ENCODE measurements around the gene MCF2L.
"Not testable (repeated sequence)": the region's sequence is repeated elsewhere in the genome, so short reads cannot be mapped to it uniquely, and the experiment has no call there.

Gene MCF2L

DNA sequence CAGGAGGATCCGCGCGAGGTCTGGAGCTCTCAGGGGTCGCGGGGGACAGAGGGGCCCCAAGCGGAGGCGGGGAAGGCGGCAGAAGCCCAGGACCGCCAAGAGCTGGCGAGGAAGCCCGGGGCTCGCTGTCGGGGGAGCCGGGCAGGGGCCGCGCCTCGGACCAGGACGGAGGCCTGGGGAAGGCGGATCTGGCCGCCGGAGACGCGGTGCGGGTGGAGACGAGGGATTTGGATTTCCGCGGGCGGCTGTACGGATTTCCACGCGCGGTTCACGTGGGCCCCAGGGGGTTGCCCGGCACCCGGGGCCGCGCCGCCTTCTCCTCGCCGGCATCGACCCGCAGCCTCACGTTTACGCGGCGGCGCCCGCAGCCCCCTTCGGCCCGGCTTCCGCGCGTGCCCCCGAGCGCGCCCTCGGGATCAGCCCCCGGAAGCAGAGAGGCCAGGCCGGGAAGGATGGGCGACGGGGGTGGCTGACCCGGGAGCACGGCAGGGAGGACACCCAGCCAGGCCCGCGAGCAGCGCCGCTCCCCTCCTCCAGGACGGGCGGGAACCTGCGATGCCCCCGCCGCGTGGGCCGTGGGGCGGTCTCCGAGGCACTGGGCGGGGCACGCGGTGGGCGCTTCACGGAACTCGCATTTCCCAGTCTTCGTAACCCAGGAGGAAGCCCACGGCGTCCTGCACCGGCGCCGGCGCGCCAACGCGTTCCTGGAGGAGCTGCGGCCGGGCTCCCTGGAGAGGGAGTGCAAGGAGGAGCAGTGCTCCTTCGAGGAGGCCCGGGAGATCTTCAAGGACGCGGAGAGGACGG is 141.2 kb downstream of the MCF2L start:
- no peak overlapping the region for H3K4me3 ChIP-seq (ENCODE audit: low read depth, low read length)

DNA sequence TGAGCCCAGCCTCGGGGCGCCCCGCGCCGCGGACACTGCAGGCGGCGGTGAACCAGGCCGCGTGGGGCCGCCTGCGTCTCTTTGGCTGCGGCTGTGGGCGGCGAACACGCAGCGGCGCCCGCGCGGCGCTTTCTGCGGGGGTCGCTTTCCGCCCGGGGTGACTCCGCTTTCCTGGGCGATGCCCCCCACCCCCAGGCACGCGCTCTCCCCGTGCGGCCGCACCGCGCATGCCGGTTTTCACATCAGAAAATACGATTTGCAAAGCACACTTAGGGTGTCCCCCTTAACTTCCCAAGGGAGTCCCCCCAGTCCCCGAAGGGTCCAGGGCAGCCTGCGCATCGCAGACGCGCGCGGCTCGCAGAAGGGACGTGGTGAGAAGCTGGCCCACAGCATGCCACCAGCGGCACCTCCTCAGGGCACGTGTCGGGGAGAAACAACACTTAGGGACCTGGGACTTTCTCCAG is 141.9 kb downstream of the MCF2L start:
- H3K4me3 ChIP-seq (ENCODE audit: low read depth, low read length): no peak overlapping the region

DNA sequence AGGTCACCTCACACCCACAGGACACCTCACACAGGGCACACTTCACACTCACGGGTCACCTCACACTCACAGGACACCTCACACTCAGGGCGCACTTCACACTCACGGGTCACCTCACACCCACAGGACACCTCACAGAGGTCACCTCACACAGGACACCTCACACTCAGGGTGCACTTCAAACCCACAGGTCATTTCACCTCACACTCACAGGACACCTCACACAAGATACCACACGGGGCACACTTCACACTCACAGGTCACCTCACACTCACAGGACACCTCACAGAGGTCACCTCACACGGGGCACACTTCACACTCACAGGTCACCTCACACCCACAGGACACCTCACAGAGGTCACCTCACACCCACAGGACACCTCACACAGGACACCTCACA is 142.8 kb downstream of the MCF2L start:
- not testable (repeated sequence) for H3K4me3 ChIP-seq (ENCODE audit: low read depth, low read length)

DNA sequence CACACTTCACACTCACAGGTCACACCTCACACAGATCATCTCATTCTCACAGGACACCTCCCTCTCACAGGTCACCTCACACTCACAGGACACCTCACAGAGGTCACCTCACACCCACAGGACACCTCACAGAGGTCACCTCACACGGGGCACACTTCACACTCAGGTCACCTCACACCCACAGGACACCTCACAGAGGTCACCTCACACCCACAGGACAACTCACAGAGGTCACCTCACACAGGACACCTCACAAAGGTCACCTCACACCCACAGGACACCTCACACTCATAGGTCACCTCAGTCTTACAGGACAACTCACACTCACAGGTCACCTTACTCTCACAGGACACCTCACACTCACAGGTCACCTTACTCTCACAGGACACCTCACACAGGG is 143.5 kb downstream of the MCF2L start:
- H3K4me3 ChIP-seq (ENCODE audit: low read depth, low read length): not testable (repeated sequence)

DNA sequence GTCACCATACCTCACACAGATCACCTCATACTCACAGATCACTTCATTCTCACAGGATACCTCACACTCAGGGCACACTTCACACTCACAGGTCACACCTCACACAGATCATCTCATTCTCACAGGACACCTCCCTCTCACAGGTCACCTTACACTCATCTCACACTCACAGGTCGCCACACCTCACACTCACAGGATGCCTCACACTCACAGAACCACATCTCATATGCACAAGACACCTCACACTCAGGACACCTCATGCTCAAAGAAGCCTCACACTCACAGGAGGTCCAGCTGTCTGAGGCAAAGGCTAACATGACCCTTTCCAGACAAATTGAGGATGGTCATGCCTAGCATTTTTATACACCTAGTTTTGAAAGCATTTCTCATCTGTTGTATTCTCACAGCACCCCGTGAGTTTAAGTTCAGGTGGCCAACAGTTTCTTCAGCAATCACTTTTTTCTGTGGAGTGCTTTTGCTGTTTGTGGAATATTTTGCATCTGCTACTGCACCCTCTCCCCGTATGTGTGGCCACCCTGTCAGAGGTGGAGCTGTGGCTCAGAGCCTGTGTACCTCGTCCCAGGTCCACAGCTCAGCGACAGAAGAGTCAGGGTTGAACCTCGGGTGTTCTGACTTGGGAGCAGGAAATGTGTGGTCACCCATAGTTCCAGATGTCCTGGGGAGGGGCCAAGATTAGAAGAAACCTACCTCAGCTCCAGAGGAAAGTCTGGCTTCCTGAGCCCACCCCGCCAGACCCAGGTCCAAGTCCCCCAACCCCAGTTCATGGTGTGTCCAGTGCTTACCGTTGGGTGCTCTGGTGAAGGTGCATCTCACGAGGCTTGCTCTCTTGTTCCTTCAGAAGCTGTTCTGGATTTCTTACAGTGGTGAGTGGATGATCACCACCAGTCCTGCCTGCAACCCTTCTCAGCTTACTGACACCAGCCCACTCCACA is 144.2 kb downstream of the MCF2L start:
- H3K4me3 ChIP-seq (ENCODE audit: low read depth, low read length): no peak overlapping the region

DNA sequence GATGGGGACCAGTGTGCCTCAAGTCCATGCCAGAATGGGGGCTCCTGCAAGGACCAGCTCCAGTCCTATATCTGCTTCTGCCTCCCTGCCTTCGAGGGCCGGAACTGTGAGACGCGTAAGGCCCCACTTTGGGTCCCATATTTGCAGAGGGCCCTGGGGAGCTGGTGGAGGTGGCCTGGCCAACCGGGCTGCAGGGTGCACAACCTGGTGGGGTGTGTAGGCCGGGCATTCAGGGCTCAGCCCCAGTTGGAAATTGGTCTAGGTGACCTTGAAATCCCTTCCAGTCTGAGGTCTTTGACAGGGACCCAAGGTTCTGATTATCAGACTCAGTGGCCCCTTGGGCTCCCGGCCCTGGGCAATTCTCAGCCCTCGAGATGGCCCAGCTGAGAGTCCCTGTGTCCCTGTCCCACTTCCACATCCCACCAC is 144.8 kb downstream of the MCF2L start:
- no peak overlapping the region for H3K4me3 ChIP-seq (ENCODE audit: low read depth, low read length)

DNA sequence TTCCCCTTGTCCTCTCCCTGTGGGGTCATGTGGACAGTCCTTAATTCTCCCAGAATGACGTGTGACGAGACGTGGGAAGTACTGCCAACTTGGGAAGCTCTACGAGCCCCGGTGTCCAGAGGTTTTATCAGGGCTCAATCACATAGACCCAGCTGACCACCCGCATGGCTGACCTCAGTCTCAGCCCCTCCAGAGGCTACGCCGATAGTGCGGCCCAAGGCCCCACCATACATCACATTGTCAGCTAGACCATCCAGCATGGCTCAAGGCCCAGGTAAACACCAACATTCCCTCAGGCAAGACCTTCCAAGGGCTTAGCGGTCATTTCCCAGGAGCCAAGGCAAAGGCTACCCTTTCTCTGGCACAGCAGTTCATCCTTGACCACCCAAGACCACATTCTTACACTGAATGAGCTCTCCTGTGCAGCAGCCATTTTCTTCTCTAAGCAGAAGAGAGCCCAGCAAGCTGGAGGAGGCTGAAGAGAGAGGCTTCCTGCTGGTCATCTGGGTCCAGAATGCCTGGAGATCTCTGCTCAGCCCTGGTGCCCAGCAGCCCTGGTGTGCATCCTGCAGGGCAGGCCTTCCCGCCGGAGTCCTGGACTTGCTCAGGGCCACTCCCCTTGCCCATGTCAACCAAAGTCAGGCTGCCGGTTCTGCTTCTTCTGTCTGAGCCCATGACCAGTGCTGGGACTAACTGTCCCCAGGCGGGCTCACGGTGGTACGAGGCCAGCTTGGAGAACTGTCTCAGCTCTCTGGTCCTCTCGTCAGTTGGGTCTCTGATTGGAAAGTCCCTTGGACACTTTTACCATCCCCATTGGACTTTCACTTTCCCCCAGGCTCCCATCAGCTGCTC is 145.7 kb downstream of the MCF2L start:
- no peak overlapping the region for H3K4me3 ChIP-seq (ENCODE audit: low read depth, low read length)

DNA sequence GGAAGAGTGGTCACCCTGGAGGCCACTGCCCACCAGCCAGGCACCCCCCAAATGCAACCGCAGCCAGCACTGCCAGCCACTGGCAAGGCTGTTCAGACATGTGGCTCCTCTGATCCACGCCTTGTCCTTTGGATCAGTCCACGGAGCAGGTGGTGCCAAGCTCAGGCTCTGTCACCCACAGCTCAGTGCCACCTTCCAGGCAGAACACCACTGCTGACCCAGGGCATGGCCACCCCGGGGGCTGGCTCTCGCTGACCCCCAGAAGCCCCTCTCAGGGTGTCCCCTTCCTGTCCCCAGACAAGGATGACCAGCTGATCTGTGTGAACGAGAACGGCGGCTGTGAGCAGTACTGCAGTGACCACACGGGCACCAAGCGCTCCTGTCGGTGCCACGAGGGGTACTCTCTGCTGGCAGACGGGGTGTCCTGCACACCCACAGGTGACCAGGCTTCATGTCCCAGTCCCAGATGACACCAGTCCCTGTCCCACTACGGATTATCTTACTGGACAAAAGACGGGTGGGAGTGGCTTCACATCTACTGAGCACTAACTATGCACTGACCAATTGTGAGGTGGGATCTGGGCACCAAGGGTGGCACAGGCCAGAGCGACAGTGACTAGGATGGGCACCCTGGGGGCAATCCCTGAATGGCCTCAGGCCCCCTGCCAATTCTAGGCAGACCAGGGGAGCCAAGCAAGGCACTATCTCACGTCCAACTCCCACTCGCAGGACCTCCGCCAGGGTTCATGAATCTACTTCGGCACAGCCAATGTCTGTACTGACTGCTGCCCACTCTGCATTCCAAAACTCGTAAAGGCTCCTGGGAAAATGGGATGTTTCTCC is 146.6 kb downstream of the MCF2L start:
- H3K4me3 ChIP-seq (ENCODE audit: low read depth, low read length): no peak overlapping the region

DNA sequence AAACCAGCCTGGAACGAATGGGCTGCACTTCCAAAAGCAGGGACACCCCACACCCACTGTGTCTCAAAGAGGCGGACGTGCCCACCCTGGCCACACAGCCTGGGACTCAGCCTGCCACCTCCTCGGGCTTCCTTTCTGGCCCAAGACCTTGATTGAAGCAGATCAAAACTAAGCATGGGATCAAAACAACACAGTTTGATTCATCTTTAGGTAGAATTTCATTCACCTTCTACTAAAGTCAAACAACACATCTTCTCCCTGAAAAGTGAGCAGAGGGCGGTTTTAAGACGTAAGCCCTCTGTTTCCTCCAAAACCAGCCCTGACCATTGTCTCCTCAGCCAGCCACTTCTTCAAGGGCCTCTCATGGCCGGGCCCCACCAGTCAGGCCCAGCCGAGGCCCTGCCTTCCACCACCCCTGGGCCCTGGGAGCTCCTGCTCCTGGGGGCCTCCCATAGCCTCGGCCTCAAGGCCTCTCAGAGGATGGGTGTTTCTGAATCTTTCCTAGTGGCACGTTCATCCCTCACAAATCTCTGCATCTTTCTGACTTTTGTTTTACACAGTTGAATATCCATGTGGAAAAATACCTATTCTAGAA is 147.3 kb downstream of the MCF2L start:
- H3K4me3 ChIP-seq (ENCODE audit: low read depth, low read length): no peak overlapping the region

DNA sequence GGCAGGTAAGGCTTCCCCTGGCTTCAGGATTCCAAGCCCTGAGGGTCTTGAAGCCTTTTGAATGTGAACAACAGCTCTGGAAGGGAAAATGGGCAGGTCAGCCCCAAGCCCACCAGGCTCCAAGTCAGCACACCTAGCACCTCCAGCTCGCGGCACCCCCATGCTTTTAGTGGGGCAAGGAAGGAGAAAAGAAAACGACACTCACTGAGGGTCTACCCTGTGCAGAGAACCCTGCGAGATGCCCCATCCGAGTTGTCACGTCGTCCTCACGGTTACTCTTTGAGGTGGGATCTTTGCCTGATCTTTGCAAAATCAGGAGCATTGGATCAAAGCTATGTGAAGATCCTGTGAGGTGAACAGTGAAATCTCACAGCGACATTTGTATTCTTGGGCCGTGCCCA is 147.9 kb downstream of the MCF2L start:
- H3K4me3 ChIP-seq (ENCODE audit: low read depth, low read length): no peak overlapping the region

DNA sequence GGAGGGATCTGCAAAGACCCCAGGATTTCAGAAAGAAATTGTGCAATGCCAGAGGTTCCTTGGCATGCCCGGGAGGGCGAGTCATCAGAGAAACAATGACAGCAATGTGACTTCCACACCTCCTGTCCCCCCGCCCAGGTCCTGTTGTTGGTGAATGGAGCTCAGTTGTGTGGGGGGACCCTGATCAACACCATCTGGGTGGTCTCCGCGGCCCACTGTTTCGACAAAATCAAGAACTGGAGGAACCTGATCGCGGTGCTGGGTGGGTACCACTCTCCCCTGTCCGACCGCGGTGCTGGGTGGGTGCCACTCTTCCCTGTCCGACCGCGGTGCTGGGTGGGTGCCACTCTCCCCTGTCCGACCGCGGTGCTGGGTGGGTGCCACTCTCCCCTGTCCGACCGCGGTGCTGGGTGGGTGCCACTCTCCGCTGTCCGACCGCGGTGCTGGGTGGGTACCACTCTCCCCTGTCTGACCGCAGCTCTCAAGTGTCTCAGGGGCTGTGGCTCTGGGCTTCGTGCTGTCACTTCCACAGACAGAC is 148.4 kb downstream of the MCF2L start:
- no peak overlapping the region for H3K4me3 ChIP-seq (ENCODE audit: low read depth, low read length)

DNA sequence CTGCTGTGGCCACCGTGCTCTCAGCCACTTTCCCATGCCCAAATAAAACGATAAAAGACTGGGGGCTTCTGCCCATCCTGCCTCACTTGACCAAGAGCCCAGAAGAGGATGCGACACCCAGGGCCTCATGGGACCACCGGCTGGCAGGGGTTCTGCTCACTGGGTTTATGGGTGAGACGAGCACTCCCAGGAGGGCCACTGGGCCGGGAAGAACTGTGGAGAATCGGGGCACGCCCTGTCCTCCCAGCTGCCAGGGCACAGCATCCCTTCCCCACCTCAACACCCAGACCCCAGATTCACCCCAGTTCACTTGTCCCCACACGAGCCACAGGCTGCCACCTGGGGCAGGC is 148.9 kb downstream of the MCF2L start:
- no peak overlapping the region for H3K4me3 ChIP-seq (ENCODE audit: low read depth, low read length)

DNA sequence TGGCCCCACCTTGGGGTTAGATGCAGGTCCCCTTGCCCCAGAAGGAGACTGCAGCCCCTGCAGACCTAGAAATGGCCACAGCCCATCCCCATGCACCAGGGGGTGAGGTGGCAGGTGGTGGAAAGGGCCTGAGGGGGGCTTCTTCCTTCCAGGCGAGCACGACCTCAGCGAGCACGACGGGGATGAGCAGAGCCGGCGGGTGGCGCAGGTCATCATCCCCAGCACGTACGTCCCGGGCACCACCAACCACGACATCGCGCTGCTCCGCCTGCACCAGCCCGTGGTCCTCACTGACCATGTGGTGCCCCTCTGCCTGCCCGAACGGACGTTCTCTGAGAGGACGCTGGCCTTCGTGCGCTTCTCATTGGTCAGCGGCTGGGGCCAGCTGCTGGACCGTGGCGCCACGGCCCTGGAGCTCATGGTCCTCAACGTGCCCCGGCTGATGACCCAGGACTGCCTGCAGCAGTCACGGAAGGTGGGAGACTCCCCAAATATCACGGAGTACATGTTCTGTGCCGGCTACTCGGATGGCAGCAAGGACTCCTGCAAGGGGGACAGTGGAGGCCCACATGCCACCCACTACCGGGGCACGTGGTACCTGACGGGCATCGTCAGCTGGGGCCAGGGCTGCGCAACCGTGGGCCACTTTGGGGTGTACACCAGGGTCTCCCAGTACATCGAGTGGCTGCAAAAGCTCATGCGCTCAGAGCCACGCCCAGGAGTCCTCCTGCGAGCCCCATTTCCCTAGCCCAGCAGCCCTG is 149.4 kb downstream of the MCF2L start:
- H3K4me3 ChIP-seq (ENCODE audit: low read depth, low read length): no peak overlapping the region

DNA sequence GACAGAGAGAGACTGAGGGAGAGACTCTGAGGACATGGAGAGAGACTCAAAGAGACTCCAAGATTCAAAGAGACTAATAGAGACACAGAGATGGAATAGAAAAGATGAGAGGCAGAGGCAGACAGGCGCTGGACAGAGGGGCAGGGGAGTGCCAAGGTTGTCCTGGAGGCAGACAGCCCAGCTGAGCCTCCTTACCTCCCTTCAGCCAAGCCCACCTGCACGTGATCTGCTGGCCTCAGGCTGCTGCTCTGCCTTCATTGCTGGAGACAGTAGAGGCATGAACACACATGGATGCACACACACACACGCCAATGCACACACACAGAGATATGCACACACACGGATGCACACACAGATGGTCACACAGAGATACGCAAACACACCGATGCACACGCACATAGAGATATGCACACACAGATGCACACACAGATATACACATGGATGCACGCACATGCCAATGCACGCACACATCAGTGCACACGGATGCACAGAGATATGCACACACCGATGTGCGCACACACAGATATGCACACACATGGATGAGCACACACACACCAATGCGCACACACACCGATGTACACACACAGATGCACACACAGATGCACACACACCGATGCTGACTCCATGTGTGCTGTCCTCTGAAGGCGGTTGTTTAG is 150.3 kb downstream of the MCF2L start:
- no peak overlapping the region for H3K4me3 ChIP-seq (ENCODE audit: low read depth, low read length)

DNA sequence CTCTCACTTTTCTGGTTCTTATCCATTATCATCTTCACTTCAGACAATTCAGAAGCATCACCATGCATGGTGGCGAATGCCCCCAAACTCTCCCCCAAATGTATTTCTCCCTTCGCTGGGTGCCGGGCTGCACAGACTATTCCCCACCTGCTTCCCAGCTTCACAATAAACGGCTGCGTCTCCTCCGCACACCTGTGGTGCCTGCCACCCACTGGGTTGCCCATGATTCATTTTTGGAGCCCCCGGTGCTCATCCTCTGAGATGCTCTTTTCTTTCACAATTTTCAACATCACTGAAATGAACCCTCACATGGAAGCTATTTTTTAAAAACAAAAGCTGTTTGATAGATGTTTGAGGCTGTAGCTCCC is 150.8 kb downstream of the MCF2L start:
- H3K4me3 ChIP-seq (ENCODE audit: low read depth, low read length): no peak overlapping the region

DNA sequence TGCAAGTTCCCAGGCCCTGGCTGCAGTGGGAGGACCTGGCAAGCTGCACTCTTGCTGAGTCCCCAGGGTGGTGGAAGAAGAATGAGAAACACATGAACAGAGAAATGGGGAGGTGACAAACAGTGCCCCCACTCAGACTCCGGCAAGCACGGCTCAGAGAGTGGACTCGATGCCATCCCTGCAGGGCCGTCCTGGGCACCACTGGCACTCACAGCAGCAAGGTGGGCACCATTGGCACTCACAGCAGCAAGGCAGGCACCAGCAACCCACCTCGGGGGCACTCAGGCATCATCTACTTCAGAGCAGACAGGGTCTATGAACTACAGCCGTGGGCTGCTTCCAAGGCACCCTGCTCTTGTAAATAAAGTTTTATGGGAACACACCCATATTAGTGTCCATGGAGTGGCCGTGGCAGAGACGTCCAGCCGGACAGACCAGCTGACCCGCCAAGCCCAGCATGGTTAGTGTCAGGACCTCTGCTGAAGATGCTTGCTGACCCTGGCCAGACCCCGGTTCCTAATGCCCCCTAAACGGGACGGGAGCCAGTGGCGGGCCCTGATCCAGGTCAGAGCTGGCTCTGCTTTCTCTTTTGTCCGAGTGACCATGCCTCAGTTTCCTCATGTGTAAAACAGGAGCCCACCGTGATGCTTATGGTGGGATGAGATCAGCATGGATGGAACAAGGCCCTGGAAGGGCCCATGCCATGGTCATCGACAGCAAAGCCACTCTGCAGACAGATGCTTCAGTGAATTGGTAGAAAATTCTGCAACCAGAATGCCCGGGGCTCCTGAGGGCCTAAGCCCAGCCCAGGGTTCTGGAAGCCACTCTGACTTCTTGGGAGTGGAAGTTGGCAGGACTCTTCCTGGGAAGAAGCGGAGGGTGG is 151.5 kb downstream of the MCF2L start:
- no peak overlapping the region for H3K4me3 ChIP-seq (ENCODE audit: low read depth, low read length)

DNA sequence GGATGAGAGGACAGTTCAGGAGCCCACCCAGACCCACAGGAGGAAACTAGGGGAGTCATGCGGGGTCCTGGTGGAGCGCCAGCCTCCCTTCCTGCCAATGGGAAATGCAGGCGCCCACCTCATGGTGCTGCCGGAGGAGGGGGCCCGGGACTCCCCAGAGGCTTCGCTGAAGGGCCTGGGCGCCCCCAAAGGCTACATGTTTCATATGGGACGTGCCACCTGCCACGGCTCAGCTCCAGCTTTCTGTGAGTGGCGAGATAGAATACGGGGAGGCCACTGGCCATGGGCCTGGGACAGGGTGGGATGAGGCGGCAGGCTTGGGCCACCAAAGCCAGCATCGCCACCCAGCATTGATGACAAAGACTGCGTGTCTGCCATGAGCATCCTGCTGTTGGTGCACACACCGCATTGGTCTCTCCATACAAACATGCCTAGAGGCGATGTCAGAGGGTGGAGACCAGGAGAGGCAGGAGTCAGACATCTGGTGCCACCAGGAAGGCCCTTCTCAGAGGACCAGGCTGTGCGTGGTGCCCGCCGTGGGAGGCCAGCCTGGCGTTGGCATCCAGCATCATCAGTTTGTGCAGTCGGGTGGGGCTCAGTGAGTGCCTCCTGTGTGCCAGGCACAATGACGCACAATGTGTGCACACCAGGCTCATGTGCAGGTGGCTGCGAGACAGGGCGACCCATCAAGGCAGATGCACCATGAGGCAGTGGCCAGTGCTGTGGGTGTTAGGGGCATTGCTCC is 152.3 kb downstream of the MCF2L start:
- H3K4me3 ChIP-seq (ENCODE audit: low read depth, low read length): no peak overlapping the region
